ENCODE results near the gene GSTO1. TPM values are rescaled to one million over a fixed set of nuclear protein-coding genes. Genes with fewer than 3 reads are reported as not detected.

Gene GSTO1
- polyA plus RNA-seq, 1 donor (not counting 4 experiments of a cell fraction or from before 2014, with no cell fraction given), result 338 TPM

- H3K79me2 ChIP-seq (ENCODE audit: control insufficient read depth, insufficient read depth, low read length), result peaks cover 1% of the 10 kb centered on the region
- DNase-seq (ENCODE audit: low read depth, low spot score) (no peak), FAIRE-seq (no peak)
- no peak overlapping the region for H2AFZ ChIP-seq (ENCODE audit: control insufficient read depth, low read length)
- no peaks in the 10 kb centered on the region for H3K27me3 ChIP-seq (ENCODE audit: control insufficient read depth, extremely low read depth, insufficient read depth, low read length)
- H3K9me1 ChIP-seq (ENCODE audit: control insufficient read depth, extremely low read depth, insufficient read depth, low read length), result no peaks in the 10 kb centered on the region
- H3K4me2 ChIP-seq (ENCODE audit: control insufficient read depth, extremely low read depth, insufficient read depth, low read depth, low read length), result no peak overlapping the region
- no peaks in the 10 kb centered on the region for H4K20me1 ChIP-seq (ENCODE audit: control insufficient read depth, extremely low read depth, insufficient read depth, low read length)
- no peak overlapping the region for H3K4me3 ChIP-seq (ENCODE audit: control insufficient read depth in 2 of 3, extremely low read depth in 1 of 3, insufficient read depth in 2 of 3, low read depth in 1 of 3, low read length in 3 of 3)
- no peak overlapping the region for H3K27ac ChIP-seq (ENCODE audit: control insufficient read depth, insufficient read depth, low read length)
- peaks cover 2 to 10% of the 10 kb centered on the region in 2 experiments for H3K36me3 ChIP-seq (ENCODE audit: control insufficient read depth in 2 of 2, extremely low read depth in 1 of 2, insufficient read depth in 2 of 2, low read length in 2 of 2)
- no peak overlapping the region for H3K9ac ChIP-seq (ENCODE audit: control insufficient read depth, extremely low read depth, insufficient read depth, low read length)
- dilution Hi-C loops (cut with MboI; ENCODE audit: extremely low pct_ligation_motif_present, low sequenced_read_pairs), result no loop called here
- H3K9me3 ChIP-seq (ENCODE audit: control insufficient read depth, low read depth, low read length), result no peaks in the 10 kb centered on the region
- TF ChIP-seq EZH2 (IDR thresholded peaks at IDR 0.05; ENCODE audit: low read length), result no peak
- no peak for TF ChIP-seq CTCF (optimal IDR thresholded peaks at IDR 0.05 in 1 of 3, IDR thresholded peaks at IDR 0.05 in 1 of 3, conservative IDR thresholded peaks at IDR 0.05 in 1 of 3; ENCODE audit: extremely low read depth in 1 of 3, insufficient read depth in 2 of 3, low read length in 3 of 3)
- no peaks in the 10 kb centered on the region for H3K4me1 ChIP-seq (ENCODE audit: control insufficient read depth, extremely low read depth, insufficient read depth, low read length)
Measured at GRCh38 chr10:104284846-104285245, 30.2 kb downstream of the GSTO1 start.

- Histone ChIP-seq H4K20me1 (ENCODE audit: control insufficient read depth, extremely low read depth, insufficient read depth, low read length) (no peaks in the 10 kb centered on the region), H3K4me1 (ENCODE audit: control insufficient read depth, extremely low read depth, insufficient read depth, low read length) (no peaks in the 10 kb centered on the region), H3K36me3 (ENCODE audit: control insufficient read depth in 2 of 2, extremely low read depth in 1 of 2, insufficient read depth in 2 of 2, low read length in 2 of 2) (peaks cover 2 to 7% of the 10 kb centered on the region in 2 experiments), H3K9me3 (ENCODE audit: control insufficient read depth, low read depth, low read length) (no peaks in the 10 kb centered on the region), H2AFZ (ENCODE audit: control insufficient read depth, low read length) (no peak overlapping the region), H3K4me2 (ENCODE audit: control insufficient read depth, extremely low read depth, insufficient read depth, low read depth, low read length) (no peak overlapping the region), H3K4me3 (ENCODE audit: control insufficient read depth in 2 of 3, extremely low read depth in 1 of 3, insufficient read depth in 2 of 3, low read depth in 1 of 3, low read length in 3 of 3) (no peak overlapping the region), H3K9ac (ENCODE audit: control insufficient read depth, extremely low read depth, insufficient read depth, low read length) (no peak overlapping the region), H3K27me3 (ENCODE audit: control insufficient read depth, extremely low read depth, insufficient read depth, low read length) (no peaks in the 10 kb centered on the region), H3K9me1 (ENCODE audit: control insufficient read depth, extremely low read depth, insufficient read depth, low read length) (no peaks in the 10 kb centered on the region), H3K27ac (ENCODE audit: control insufficient read depth, insufficient read depth, low read length) (no peak overlapping the region), H3K79me2 (ENCODE audit: control insufficient read depth, insufficient read depth, low read length) (peaks cover 1% of the 10 kb centered on the region)
- dilution Hi-C loops (cut with MboI; ENCODE audit: extremely low pct_ligation_motif_present, low sequenced_read_pairs), result no loop called here
- no peak for DNase-seq (ENCODE audit: low read depth, low spot score)
- FAIRE-seq, result no peak
- TF ChIP-seq EZH2 (IDR thresholded peaks at IDR 0.05; ENCODE audit: low read length) (no peak), CTCF (optimal IDR thresholded peaks at IDR 0.05 in 1 of 3, IDR thresholded peaks at IDR 0.05 in 1 of 3, conservative IDR thresholded peaks at IDR 0.05 in 1 of 3; ENCODE audit: extremely low read depth in 1 of 3, insufficient read depth in 2 of 3, low read length in 3 of 3) (no peak)
Measured at GRCh38 chr10:104286939-104287338, 32.2 kb downstream of the GSTO1 start.
